ENCODE data around the gene SCT. TPM values are rescaled to one million over a fixed set of nuclear protein-coding genes. Genes with fewer than 3 reads are reported as not detected.

Gene SCT
- total RNA-seq, 1 experiment from 2014 or later: not detected

DNA sequence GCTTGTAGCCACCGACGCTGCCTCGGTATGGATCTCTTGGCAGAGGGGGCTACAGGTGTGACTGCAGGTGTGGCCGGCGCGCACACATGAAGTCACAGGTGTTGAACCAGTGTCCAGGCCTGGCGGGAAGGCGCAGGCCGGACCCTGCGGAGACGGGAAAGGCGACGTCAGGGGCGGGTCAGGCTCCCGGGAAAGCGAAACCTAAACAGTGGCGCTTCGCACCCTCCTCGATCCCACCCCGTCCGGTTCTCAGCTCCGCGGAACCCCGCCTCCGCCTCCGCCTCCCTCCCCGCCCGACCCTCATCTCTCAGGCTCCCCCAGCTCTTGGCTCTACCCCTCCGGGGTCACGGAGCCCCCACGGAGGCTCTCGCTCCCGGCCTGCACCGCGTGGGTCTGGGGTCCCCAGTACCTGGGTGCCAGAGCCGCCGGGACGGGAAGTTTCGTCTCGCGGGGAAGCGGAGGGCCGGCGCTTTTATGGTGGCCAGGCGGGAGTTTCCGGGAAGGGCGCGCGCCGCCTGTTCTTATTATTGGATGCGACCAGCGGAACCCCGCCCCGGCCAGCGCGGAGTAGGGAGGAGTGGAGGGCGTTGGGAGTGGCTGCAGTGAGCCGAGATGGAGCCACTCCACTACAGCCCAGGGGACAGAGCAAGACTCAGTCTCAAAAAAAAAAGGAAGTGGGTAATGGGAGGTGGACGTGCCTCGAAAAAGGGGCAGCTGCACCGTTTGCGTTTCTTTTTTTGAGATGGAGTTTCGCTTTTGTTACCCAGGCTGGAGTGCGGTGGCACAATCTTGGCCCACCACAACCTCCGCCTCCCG is 11.3 kb downstream of the SCT start, which contains the start of gene IRF7:
TSS of gene IRF7 (minus strand) at position 447 of the 816 bp plus-strand sequence. CDS start 586 bp downstream, outside the sequence.
- DNase-seq: peak; percentile 95
- intact Hi-C loops (cut with micrococcal nuclease; ENCODE audit: unreplicated experiment): no loop called here
- TF ChIP-seq, protein P1, sequence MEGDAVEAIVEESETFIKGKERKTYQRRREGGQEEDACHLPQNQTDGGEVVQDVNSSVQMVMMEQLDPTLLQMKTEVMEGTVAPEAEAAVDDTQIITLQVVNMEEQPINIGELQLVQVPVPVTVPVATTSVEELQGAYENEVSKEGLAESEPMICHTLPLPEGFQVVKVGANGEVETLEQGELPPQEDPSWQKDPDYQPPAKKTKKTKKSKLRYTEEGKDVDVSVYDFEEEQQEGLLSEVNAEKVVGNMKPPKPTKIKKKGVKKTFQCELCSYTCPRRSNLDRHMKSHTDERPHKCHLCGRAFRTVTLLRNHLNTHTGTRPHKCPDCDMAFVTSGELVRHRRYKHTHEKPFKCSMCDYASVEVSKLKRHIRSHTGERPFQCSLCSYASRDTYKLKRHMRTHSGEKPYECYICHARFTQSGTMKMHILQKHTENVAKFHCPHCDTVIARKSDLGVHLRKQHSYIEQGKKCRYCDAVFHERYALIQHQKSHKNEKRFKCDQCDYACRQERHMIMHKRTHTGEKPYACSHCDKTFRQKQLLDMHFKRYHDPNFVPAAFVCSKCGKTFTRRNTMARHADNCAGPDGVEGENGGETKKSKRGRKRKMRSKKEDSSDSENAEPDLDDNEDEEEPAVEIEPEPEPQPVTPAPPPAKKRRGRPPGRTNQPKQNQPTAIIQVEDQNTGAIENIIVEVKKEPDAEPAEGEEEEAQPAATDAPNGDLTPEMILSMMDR (IDR thresholded peaks at IDR 0.05; ENCODE audit: unreplicated experiment): no peak
- Mint-ChIP-seq H3K27ac (ENCODE audit: unreplicated experiment) (peak within 1 kb of the TSS; percentile 74), H3K27me3 (ENCODE audit: unreplicated experiment) (no peaks in the 10 kb centered on the region), H3K9me3 (ENCODE audit: low read depth, unreplicated experiment) (no peaks in the 10 kb centered on the region), H3K4me1 (ENCODE audit: low read depth, unreplicated experiment) (no peaks in the 10 kb centered on the region), H3K36me3 (ENCODE audit: insufficient read depth, unreplicated experiment) (peaks cover 87% of the 10 kb centered on the region), H3K4me3 (ENCODE audit: low read depth, unreplicated experiment) (peak within 1 kb of the TSS; percentile 85)
- CTCF ChIA-PET: interaction anchor here (0.9 to 1.0 kb wide), 2 partner anchors 11 to 40 kb away, joined by 3 to 4 read pairs; no protein-coding TSS in a partner anchor
- no TSS peak for BruUV-seq (replicated peaks)

DNA sequence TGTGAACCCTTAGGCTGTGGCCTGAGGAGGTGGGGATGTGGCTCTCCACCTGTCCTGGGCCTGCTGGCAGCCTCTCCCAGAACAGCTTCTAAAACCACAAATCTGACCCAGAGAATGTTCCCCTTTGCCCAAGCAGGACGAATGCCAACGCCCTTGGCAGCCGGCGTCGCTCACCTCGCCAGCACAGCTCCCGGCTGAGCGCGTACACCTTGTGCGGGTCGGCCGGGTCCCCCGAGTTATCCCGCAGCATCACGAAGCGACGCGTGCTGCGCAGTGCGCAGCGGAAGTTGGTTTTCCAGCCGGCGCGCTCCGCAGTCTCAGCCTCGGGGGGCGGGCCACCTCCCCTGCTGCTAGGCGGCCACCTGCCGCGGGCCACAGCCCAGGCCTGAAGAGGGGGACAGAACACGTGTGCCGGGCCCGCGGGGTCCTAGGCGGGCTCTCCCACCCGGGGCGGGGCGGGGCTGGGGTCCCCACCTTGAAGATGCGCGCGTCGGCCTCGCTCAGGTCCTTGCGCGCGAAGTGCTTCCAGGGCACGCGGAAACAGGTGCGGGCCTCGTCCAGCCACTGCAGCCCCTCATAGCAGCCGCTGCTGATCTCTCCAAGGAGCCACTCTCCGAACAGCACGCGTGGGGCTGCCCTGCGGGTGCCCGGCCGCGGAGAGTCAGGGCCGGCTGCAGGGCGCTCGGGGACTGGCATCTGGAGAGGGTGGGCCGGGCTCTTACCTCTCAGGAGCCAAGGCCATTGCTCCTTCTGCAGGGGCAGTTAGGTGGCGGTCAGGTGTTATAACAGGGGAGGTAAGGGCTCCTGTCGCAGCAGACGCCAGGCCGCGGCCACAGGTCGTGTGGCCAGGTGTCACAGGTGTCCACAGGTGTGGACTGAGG is 12.1 kb downstream of the SCT start:
- TF ChIP-seq, protein P1 (IDR thresholded peaks at IDR 0.05; ENCODE audit: unreplicated experiment): no peak
- BruUV-seq (replicated peaks): TSS peak; percentile 66
- H3K4me1 Mint-ChIP-seq (ENCODE audit: low read depth, unreplicated experiment): no peaks in the 10 kb centered on the region
- peak overlapping the region; percentile 74 for H3K27ac Mint-ChIP-seq (ENCODE audit: unreplicated experiment)
- CTCF ChIA-PET: interaction anchor here (0.6 to 1.0 kb wide), 3 partner anchors 10 to 39 kb away, joined by 3 to 4 read pairs (median 4); no protein-coding TSS in a partner anchor
- H3K4me3 Mint-ChIP-seq (ENCODE audit: low read depth, unreplicated experiment): peak overlapping the region; percentile 85
- H3K27me3 Mint-ChIP-seq (ENCODE audit: unreplicated experiment): no peaks in the 10 kb centered on the region
- DNase-seq: no peak
- no peaks in the 10 kb centered on the region for H3K9me3 Mint-ChIP-seq (ENCODE audit: low read depth, unreplicated experiment)
- peaks cover 88% of the 10 kb centered on the region for H3K36me3 Mint-ChIP-seq (ENCODE audit: insufficient read depth, unreplicated experiment)
- intact Hi-C loops (cut with micrococcal nuclease; ENCODE audit: unreplicated experiment): no loop called here

DNA sequence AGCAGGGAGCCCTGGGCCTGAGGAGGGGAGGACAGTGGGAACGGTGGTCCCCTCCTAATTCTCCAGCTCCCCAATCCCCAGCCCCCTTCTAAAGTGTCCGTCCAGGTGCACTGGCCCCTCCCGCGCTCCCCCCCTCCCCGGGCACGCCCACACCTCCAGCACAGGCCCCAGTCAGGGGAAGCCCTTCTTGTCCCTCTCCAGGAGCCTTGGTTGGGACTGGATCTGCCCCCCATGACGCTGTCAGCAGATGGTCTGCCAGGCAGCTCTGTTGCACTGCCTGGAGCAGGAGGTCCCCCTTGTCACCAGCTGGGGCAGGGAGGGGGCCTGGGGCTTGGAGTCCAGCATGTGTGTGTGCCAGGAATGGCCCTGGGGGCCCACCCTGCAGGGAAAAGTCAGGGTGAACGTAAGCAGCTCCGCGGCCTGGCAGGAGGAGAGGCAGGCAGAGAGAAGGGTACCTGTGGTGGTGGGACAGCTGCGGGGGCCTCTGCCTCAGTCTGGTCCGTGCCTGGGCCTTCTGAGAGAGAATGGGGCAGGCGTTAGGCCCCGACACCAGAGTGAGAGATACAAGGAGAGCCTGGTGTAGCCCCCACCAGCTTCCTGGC is 12.9 kb downstream of the SCT start:
- TF ChIP-seq, protein P1 (IDR thresholded peaks at IDR 0.05; ENCODE audit: unreplicated experiment): no peak
- Mint-ChIP-seq H3K9me3 (ENCODE audit: low read depth, unreplicated experiment) (no peaks in the 10 kb centered on the region), H3K27ac (ENCODE audit: unreplicated experiment) (no peak overlapping the region), H3K36me3 (ENCODE audit: insufficient read depth, unreplicated experiment) (peaks cover 87% of the 10 kb centered on the region), H3K27me3 (ENCODE audit: unreplicated experiment) (no peaks in the 10 kb centered on the region), H3K4me3 (ENCODE audit: low read depth, unreplicated experiment) (peak overlapping the region; percentile 85), H3K4me1 (ENCODE audit: low read depth, unreplicated experiment) (no peaks in the 10 kb centered on the region)
- no peak for DNase-seq
- CTCF ChIA-PET: interaction anchor here (0.5 to 0.6 kb wide), 4 partner anchors 22 to 170 kb away, joined by 3 to 4 read pairs (median 4); no protein-coding TSS in a partner anchor
- no TSS peak for BruUV-seq (replicated peaks)
- intact Hi-C loops (cut with micrococcal nuclease; ENCODE audit: unreplicated experiment): no loop called here

DNA sequence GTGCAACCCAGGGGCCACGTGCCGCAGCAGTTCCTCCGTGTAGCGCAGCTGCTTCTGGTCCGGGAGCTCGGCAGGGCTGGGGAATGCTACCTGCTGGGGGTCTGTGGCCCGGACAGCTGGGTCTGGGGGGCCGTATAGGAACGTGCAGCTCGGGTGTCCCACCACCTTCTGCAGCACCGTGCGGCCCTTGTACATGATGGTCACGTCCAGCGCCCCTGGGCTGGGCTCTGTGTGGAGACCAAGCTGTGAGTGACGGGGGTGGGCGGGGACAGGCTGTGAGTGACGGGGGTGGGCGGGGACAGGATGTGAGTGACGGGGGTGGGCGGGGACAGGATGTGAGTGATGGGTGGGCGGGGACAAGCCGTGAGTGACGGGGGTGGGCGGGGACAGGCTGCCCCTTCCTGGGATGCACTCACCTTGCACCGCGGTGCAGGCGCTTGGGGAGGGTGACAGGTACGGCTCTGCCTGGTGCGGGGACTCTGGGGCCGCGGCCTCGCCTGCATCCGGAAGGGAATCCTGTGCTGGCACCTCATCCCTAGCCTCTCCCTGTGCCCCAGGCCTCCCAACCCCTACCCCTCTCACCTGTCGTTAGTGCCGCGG is 13.5 kb downstream of the SCT start:
- TF ChIP-seq, protein P1 (IDR thresholded peaks at IDR 0.05; ENCODE audit: unreplicated experiment): no peak
- Mint-ChIP-seq H3K9me3 (ENCODE audit: low read depth, unreplicated experiment) (no peaks in the 10 kb centered on the region), H3K27ac (ENCODE audit: unreplicated experiment) (no peak overlapping the region), H3K4me3 (ENCODE audit: low read depth, unreplicated experiment) (no peak overlapping the region), H3K36me3 (ENCODE audit: insufficient read depth, unreplicated experiment) (peaks cover 88% of the 10 kb centered on the region), H3K4me1 (ENCODE audit: low read depth, unreplicated experiment) (no peaks in the 10 kb centered on the region), H3K27me3 (ENCODE audit: unreplicated experiment) (no peaks in the 10 kb centered on the region)
- intact Hi-C loops (cut with micrococcal nuclease; ENCODE audit: unreplicated experiment): no loop called here
- CTCF ChIA-PET: interaction anchor here (0.5 to 0.6 kb wide), 4 partner anchors 10 to 171 kb away, joined by 3 to 4 read pairs (median 3); no protein-coding TSS in a partner anchor
- no TSS peak for BruUV-seq (replicated peaks)
- DNase-seq: peak; percentile 66

All from Calu3 (cell line).